GM23248 (cell line): ENCODE measurements around the gene LIFR. TPM values are rescaled to one million over a fixed set of nuclear protein-coding genes. Genes with fewer than 3 reads are reported as not detected.

Source experiments
- DNase-seq: peaks from one replicate; pipeline ENCODE4 v3.0.0-alpha.2; 2015
- H2AFZ ChIP-seq: fragments of 200-600 bp; sonication (generic); 2 replicates; pipeline ENCODE4 v1.6.1; 2016; ENCODE audit warnings: antibody characterized with exemption
- H3F3A ChIP-seq: fragments of 200-600 bp; sonication (generic); 2 replicates; pipeline ENCODE4 v1.6.1; 2016; ENCODE audit warnings: mild to moderate bottlenecking, antibody characterized with exemption, mixed run types; ENCODE audit not compliant: insufficient read depth
- H3K27ac ChIP-seq: fragments of 200-600 bp; sonication (generic); 2 replicates; pipeline ENCODE4 v1.5.1; 2016; ENCODE audit warnings: mild to moderate bottlenecking
- H3K27me3 ChIP-seq: fragments of 200-600 bp; sonication (generic); replicated peaks from 2 replicates; pipeline ENCODE4 v1.6.1; 2016; ENCODE audit warnings: mild to moderate bottlenecking; ENCODE audit not compliant: insufficient read depth
- H3K36me3 ChIP-seq: fragments of 200-600 bp; sonication (generic); 2 replicates; pipeline ENCODE4 v1.6.1; 2016; ENCODE audit warnings: low read depth, mild to moderate bottlenecking
- H3K4me1 ChIP-seq: fragments of 200-600 bp; sonication (generic); 2 replicates; pipeline ENCODE4 v1.6.1; 2016; ENCODE audit warnings: mild to moderate bottlenecking; ENCODE audit not compliant: insufficient read depth
- H3K4me2 ChIP-seq: fragments of 200-600 bp; sonication (generic); one replicate; pipeline ENCODE4 v1.6.1; 2016; ENCODE audit warnings: mild to moderate bottlenecking; ENCODE audit not compliant: unreplicated experiment
- H3K4me3 ChIP-seq: fragments of 200-600 bp; sonication (generic); 2 replicates; pipeline ENCODE4 v1.5.1; 2016; ENCODE audit warnings: mild to moderate bottlenecking
- H3K79me2 ChIP-seq: fragments of 200-600 bp; sonication (generic); 2 replicates; pipeline ENCODE4 v1.6.1; 2016; ENCODE audit warnings: mild to moderate bottlenecking; ENCODE audit not compliant: insufficient read depth
- H3K9ac ChIP-seq: fragments of 200-600 bp; sonication (generic); 2 replicates; pipeline ENCODE4 v1.6.1; 2016; ENCODE audit warnings: mild to moderate bottlenecking
- H3K9me2 ChIP-seq: fragments of 200-600 bp; sonication (generic); 2 replicates; pipeline ENCODE4 v1.6.1; 2016; ENCODE audit warnings: mixed run types, mild to moderate bottlenecking, moderate library complexity; ENCODE audit not compliant: insufficient read depth
- H3K9me3 ChIP-seq: fragments of 200-600 bp; sonication (generic); one replicate; pipeline ENCODE4 v1.6.1; 2017; ENCODE audit warnings: low read depth
- H4K20me1 ChIP-seq: fragments of 200-600 bp; sonication (generic); 2 replicates; pipeline ENCODE4 v1.6.0; 2016; ENCODE audit not compliant: insufficient read depth
- EZH2 ChIP-seq: fragments of 200-600 bp; sonication (generic); IDR thresholded peaks from 2 replicates; pipeline ENCODE4 v1.6.1; 2018; ENCODE audit warnings: antibody characterized with exemption, mild to moderate bottlenecking; ENCODE audit not compliant: insufficient read depth, poor library complexity, severe bottlenecking
- EZH2phosphoT487 ChIP-seq: fragments of 200-600 bp; sonication (generic); IDR thresholded peaks from 2 replicates; pipeline ENCODE4 v1.6.1; 2018; ENCODE audit warnings: antibody characterized with exemption, moderate library complexity, mild to moderate bottlenecking, low read depth; ENCODE audit not compliant: insufficient read depth
- WGBS, 2 experiments: methylation state at CpG; one replicate each; pipeline ENCODE4 v1.1.6; 2015 to 2017; ENCODE audit warnings: low lambda C conversion rate in 2 of 2, low coverage in 1 of 2; ENCODE audit errors: missing lambda C conversion rate in 2 of 2; 5-methylcytosine and 5-hydroxymethylcytosine counted together
- in situ Hi-C: fragments of 300-500 bp; cut with MboI; formaldehyde crosslinking; loops from 2 replicates; pipeline ENCODE4 v1.15.0; 2020
- polyA plus RNA-seq: library from polyadenylated mRNA; unstranded; fragments of >200 nt; fragmentation: Nextera tagmentation; extraction: Ambion mirVana; gene quantifications from 2 replicates; pipeline ENCODE4 v1.2.1, GENCODE V29; 2016
- total RNA-seq: library from RNA; depleted of rRNA; stranded (reverse); fragments of >200 nt; shearing (Covaris generic); gene quantifications from 2 replicates; pipeline ENCODE4 v1.2.3, GENCODE V29; 2014

The LIFR gene
- total and polyA plus RNA-seq, 2 experiments from 2014 or later: 6.9 to 8.1 TPM

- no peak overlapping the region for H3K4me2 ChIP-seq
- 88 to 92% methylated on average over 22 to 24 of the region's 24 CpGs for WGBS, 2 experiments
- no peaks in the 10 kb centered on the region for H3K4me1 ChIP-seq
- H3K9ac ChIP-seq: no peak overlapping the region
- no peaks in the 10 kb centered on the region for H3K79me2 ChIP-seq
- H3K27ac ChIP-seq: no peak overlapping the region
- no peak for DNase-seq
- no peaks in the 10 kb centered on the region for H3K9me2 ChIP-seq
- TF ChIP-seq EZH2 (no peak), EZH2phosphoT487 (no peak)
- H4K20me1 ChIP-seq: no peaks in the 10 kb centered on the region
- no peaks in the 10 kb centered on the region for H3K9me3 ChIP-seq
- no peak overlapping the region for H2AFZ ChIP-seq
- no peak overlapping the region for H3K4me3 ChIP-seq
- no peaks in the 10 kb centered on the region for H3F3A ChIP-seq
- in situ Hi-C loops: no loop called here
- H3K36me3 ChIP-seq: no peaks in the 10 kb centered on the region
- H3K27me3 ChIP-seq: 0 out of 2 replicates have a peak, but pooled peaks cover 4% of the 10 kb centered on the region
Observed at GRCh38 chr5:38445374-38446028, 110.9 kb downstream of the LIFR start.

GRCh38 chr5:38443390-38443789 lies 113.1 kb downstream of the LIFR start:
- DNase-seq: no peak
- in situ Hi-C loops: no loop called here

DNA sequence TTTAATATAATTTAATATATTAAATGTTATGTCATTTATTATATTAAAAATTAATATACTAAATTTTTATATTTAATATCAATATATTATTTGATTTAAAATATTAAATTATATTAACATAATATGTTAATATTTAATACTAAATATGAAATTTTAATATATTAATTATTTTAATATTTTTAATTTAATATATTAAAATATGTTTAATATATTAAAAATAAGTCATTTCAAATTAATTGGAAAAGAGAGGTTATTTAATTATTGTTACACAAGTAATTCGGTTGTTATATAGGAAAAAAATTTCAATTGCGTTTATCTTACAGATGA lies 114.2 kb downstream of the LIFR start:
- no peaks in the 10 kb centered on the region for H3K36me3 ChIP-seq
- no peaks in the 10 kb centered on the region for H3F3A ChIP-seq
- H3K27ac ChIP-seq: no peak overlapping the region
- WGBS, 2 experiments: 91 to 94% methylated on average over 2 of the region's 2 CpGs
- no peak for DNase-seq
- no peak overlapping the region for H3K4me3 ChIP-seq
- TF ChIP-seq EZH2phosphoT487: no peak
- no peak for TF ChIP-seq EZH2
- H4K20me1 ChIP-seq: no peaks in the 10 kb centered on the region
- no peak overlapping the region for H3K9ac ChIP-seq
- in situ Hi-C loops: no loop called here
- no peaks in the 10 kb centered on the region for H3K4me1 ChIP-seq
- no peak overlapping the region for H3K4me2 ChIP-seq
- no peaks in the 10 kb centered on the region for H3K9me2 ChIP-seq
- no peaks in the 10 kb centered on the region for H3K79me2 ChIP-seq
- no peak overlapping the region for H2AFZ ChIP-seq
- no peaks in the 10 kb centered on the region for H3K9me3 ChIP-seq
- H3K27me3 ChIP-seq: no peaks in the 10 kb centered on the region

More at GRCh38 chr5:38443390-38443789, 113.1 kb downstream of the LIFR start:
- no peaks in the 10 kb centered on the region for H3K27me3 ChIP-seq
- no peaks in the 10 kb centered on the region for H3F3A ChIP-seq
- no peaks in the 10 kb centered on the region for H3K4me1 ChIP-seq
- H3K9ac ChIP-seq: no peak overlapping the region
- H2AFZ ChIP-seq: no peak overlapping the region
- TF ChIP-seq EZH2phosphoT487 (no peak), EZH2 (no peak)
- no peak overlapping the region for H3K4me2 ChIP-seq
- H3K36me3 ChIP-seq: no peaks in the 10 kb centered on the region
- no peak overlapping the region for H3K4me3 ChIP-seq
- H4K20me1 ChIP-seq: no peaks in the 10 kb centered on the region
- no peaks in the 10 kb centered on the region for H3K79me2 ChIP-seq
- no peaks in the 10 kb centered on the region for H3K9me2 ChIP-seq
- H3K27ac ChIP-seq: no peak overlapping the region
- WGBS, 2 experiments: 91 to 95% methylated on average over 7 of the region's 7 CpGs
- H3K9me3 ChIP-seq: no peaks in the 10 kb centered on the region

DNA sequence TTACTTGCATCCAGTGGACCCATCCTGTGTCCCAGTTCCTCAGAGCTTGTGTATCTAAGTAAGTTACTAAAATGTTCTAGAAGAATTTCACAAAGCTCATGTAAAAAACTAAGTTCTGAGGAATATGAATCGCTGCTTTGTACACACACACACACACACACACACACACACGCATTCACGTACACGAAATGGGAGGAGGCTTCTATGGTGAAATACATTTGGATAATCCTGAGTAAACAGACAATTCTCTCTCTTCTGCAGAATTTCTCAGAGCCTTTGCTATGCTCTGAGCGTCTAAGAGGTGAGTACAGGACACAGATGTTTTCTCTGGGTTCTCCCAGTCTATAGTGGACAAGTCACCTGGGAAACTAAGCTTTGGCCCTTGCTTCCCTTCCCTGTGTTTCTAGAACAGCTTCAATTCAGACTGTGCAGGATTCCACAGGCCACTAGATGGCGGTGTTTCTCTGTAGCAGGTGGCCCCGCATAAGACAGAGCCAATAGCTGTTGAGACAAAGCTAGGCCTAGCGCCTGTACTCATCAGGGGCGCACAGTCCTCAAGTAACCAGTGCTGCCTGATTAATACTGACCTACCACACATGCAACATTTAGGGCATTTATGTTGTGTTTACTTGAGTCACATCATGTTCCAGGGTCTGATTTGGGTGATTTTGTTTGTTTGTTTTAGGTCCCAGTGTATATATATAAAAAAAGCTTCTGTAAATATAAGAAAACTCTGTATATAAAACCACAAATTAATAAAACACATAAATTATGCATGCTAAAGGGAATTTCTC lies 114.8 kb downstream of the LIFR start:
- no peak overlapping the region for H2AFZ ChIP-seq
- DNase-seq: peak; percentile 94

More for the DNA sequence above, 114.8 kb downstream of the LIFR start:
- no peaks in the 10 kb centered on the region for H4K20me1 ChIP-seq
- H3K79me2 ChIP-seq: no peaks in the 10 kb centered on the region
- H3K4me3 ChIP-seq: no peak overlapping the region
- H3K27me3 ChIP-seq: no peaks in the 10 kb centered on the region
- no peaks in the 10 kb centered on the region for H3K36me3 ChIP-seq
- no peaks in the 10 kb centered on the region for H3K9me3 ChIP-seq
- no peaks in the 10 kb centered on the region for H3K9me2 ChIP-seq
- no peaks in the 10 kb centered on the region for H3K4me1 ChIP-seq
- H3K4me2 ChIP-seq: no peak overlapping the region
- no peaks in the 10 kb centered on the region for H3F3A ChIP-seq
- H3K9ac ChIP-seq: no peak overlapping the region
- TF ChIP-seq EZH2phosphoT487 (no peak), EZH2 (no peak)
- H3K27ac ChIP-seq: no peak overlapping the region
- in situ Hi-C loops: no loop called here
- WGBS, 2 experiments: 23 to 27% methylated on average over 9 of the region's 9 CpGs
